HCT116 (cell line): Measurements from ENCODE around the gene GTF2F1. TPM values are rescaled to one million over a fixed set of nuclear protein-coding genes. Genes with fewer than 3 reads are reported as not detected.

Source experiments
- ATAC-seq: fragments of 200-7000 bp; cut with Tn5 transposase; 2 replicates; pipeline ENCODE4 v1.9.1; 2020; ENCODE audit warnings: mild to moderate bottlenecking, moderate library complexity
- BruUV-seq: library from RNA; stranded (reverse); fragments of 400-500 nt; replicated peaks from 2 replicates; lab custom pipeline; 2021; lab: Mats Ljungman, UMichigan
- CTCF ChIA-PET: fragments of 300-600 bp; sonication (Branson Sonifier 250); formaldehyde crosslinking; loops from one replicate; lab custom pipeline; 2021; ENCODE audit warnings: antibody characterized with exemption; lab: Charles Lee
- POLR2A ChIA-PET: fragments of 300-600, 350-600 bp; sonication (Branson Sonifier 250); formaldehyde crosslinking; loops from one replicate; lab custom pipeline; 2021; ENCODE audit warnings: antibody characterized with exemption; lab: Charles Lee
- RAD21 ChIA-PET, 2 experiments: fragments of 300-600 bp; sonication (Branson Sonifier 250); formaldehyde crosslinking; loops; one replicate each; lab custom pipeline; 2023; ENCODE audit warnings: low total read pairs in 2 of 2; ENCODE audit not compliant: uncharacterized antibody in 2 of 2, unreplicated experiment in 2 of 2, low non-redundant PET in 1 of 2; lab: Charles Lee
- DNase-seq: peaks from one replicate; pipeline ENCODE4 v3.0.0-alpha.2; 2010; ENCODE audit warnings: low read depth, low spot score
- H2AFZ ChIP-seq: fragments of 200-600 bp; shearing (Covaris generic), sonication (generic); 2 replicates; pipeline ENCODE4 v1.6.1; 2017; ENCODE audit warnings: low read depth, mixed run types, mixed read lengths, antibody characterized with exemption, low read length; ENCODE audit not compliant: poor library complexity, severe bottlenecking
- H3K27ac ChIP-seq: 2 replicates; pipeline ENCODE4 v1.5.1; 2012; ENCODE audit warnings: low read depth, low read length
- H3K27me3 ChIP-seq: fragments of 200-600 bp; sonication (generic); 2 replicates; pipeline ENCODE4 v1.6.1; 2016; ENCODE audit warnings: mixed run types, low read length, mixed read lengths; ENCODE audit not compliant: insufficient read depth
- H3K36me3 ChIP-seq, 2 experiments: fragments of 200-500 bp in 1 of 2; fragments of 200-600 bp in 1 of 2; sonication (Bioruptor generic) in 1 of 2; sonication (generic) in 1 of 2; 2 replicates each; pipeline versions ENCODE4 v1.5.1 to v1.6.1; 2014 to 2016; ENCODE audit warnings: low read length in 2 of 2, inconsistent platforms in 1 of 2, mixed read lengths in 1 of 2, mixed run types in 1 of 2; ENCODE audit not compliant: insufficient read depth in 2 of 2, control insufficient read depth in 1 of 2
- H3K4me1 ChIP-seq, 2 experiments: fragments of 200-600 bp in 1 of 2; sonication (generic) in 1 of 2; 2 replicates each; pipeline versions ENCODE4 v1.5.1 to v1.6.1; 2012 to 2017; ENCODE audit warnings: low read length in 2 of 2, inconsistent platforms in 1 of 2, mild to moderate bottlenecking in 1 of 2, mixed read lengths in 1 of 2, mixed run types in 1 of 2, moderate library complexity in 1 of 2; ENCODE audit not compliant: insufficient read depth in 2 of 2, control insufficient read depth in 1 of 2
- H3K4me2 ChIP-seq: fragments of 200-600 bp; sonication (generic); 2 replicates; pipeline ENCODE4 v1.6.1; 2017; ENCODE audit warnings: mixed run types, low read length, mixed read lengths
- H3K4me3 ChIP-seq, 2 experiments: fragments of 200-600 bp in 1 of 2; sonication (generic) in 1 of 2; replicated peaks in 1 of 2; 2 replicates each; pipeline ENCODE4 v1.5.1; 2011 to 2016; ENCODE audit warnings: low read length in 2 of 2, control low read depth in 1 of 2, low read depth in 1 of 2, mild to moderate bottlenecking in 1 of 2, mixed read lengths in 1 of 2, mixed run types in 1 of 2
- H3K79me2 ChIP-seq: fragments of 200-600 bp; sonication (generic); 2 replicates; pipeline ENCODE4 v1.6.1; 2017; ENCODE audit warnings: mild to moderate bottlenecking, mixed run types, low read length, moderate library complexity, mixed read lengths; ENCODE audit not compliant: insufficient read depth
- H3K9ac ChIP-seq: fragments of 200-600 bp; sonication (generic); 2 replicates; pipeline ENCODE4 v1.6.1; 2016; ENCODE audit warnings: low read length, mixed read lengths
- H3K9me2 ChIP-seq: fragments of 200-600 bp; sonication (generic), shearing (Covaris generic); 2 replicates; pipeline ENCODE4 v1.6.1; 2017; ENCODE audit warnings: mixed run types, mild to moderate bottlenecking, moderate library complexity; ENCODE audit not compliant: insufficient read depth
- H3K9me3 ChIP-seq, 2 experiments: fragments of 200-500 bp in 1 of 2; fragments of 200-600 bp in 1 of 2; sonication (Bioruptor generic) in 1 of 2; sonication (generic) in 1 of 2; 2 replicates each; pipeline ENCODE4 v1.6.1; 2014 to 2017; ENCODE audit warnings: low read length in 2 of 2, mixed read lengths in 2 of 2, inconsistent platforms in 1 of 2, low read depth in 1 of 2, mild to moderate bottlenecking in 1 of 2, mixed run types in 1 of 2, moderate library complexity in 1 of 2; ENCODE audit not compliant: control insufficient read depth in 1 of 2, insufficient read depth in 1 of 2
- H4K20me1 ChIP-seq: fragments of 200-600 bp; sonication (generic), shearing (Covaris generic); 2 replicates; pipeline ENCODE4 v1.6.1; 2017; ENCODE audit warnings: mixed run types, mild to moderate bottlenecking, moderate library complexity; ENCODE audit not compliant: insufficient read depth
- ELF1 ChIP-seq: IDR thresholded peaks from 2 replicates; pipeline ENCODE4 v1.6.1; 2012; ENCODE audit warnings: low read depth, borderline replicate concordance
- RAD21 ChIP-seq: IDR thresholded peaks from 2 replicates; pipeline ENCODE4 v1.6.1; 2012; ENCODE audit warnings: low read depth, mild to moderate bottlenecking
- SRF ChIP-seq: IDR thresholded peaks from 2 replicates; pipeline ENCODE4 v1.6.1; 2012; ENCODE audit warnings: low read depth
- intact Hi-C: fragments of 100-400 bp; cut with micrococcal nuclease; formaldehyde crosslinking; loops from 2 replicates; pipeline ENCODE4 v1.10.0; 2022
- total RNA-seq: library from RNA; stranded (reverse); gene quantifications from one replicate; pipeline ENCODE4 v1.2.1, GENCODE V29; 2021; ENCODE audit not compliant: unreplicated experiment
- TF ChIP-seq, protein P1 (sequence below), 3 experiments: fragments of 200-600 bp in 1 of 3; sonication (generic) in 1 of 3; IDR thresholded peaks in 2 of 3; conservative IDR thresholded peaks in 1 of 3; 2 replicates each; pipeline ENCODE4 v1.5.1; 2012 to 2017; ENCODE audit warnings: low read depth in 2 of 3, low read length in 2 of 3, antibody characterized with exemption in 1 of 3, borderline replicate concordance in 1 of 3, control low read depth in 1 of 3, mild to moderate bottlenecking in 1 of 3, mixed read lengths in 1 of 3, mixed run types in 1 of 3, moderate library complexity in 1 of 3; ENCODE audit not compliant: insufficient read depth in 1 of 3

Gene GTF2F1
- total RNA-seq, 1 experiment from 2014 or later, result 82.0 TPM

DNA sequence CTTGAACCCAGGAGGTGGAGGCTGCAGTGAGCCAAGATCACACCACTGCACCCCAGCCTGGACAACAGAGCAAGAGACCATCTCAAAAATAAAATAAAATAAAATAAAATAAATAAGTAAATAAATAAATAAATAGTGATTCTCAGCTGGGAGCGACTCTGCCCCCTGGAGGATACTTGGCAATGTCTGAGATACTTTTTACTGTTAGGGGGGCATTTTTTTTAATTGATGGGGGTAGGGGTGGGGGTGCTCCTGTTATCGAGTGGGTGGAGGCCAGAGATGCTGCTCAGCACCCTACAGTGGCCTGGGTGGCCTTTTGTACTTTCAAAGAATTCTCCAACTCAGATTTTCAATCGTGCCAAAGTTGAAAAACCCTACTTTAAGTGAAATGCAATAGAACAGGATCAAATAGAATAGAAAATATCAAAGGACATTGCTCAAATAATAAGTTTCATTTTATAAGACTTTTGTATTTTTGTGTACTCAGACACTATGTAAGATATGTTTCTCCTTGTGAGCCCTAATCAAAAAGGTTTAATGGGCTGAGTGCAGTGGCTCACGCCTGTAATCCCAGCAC is 38.8 kb downstream of the GTF2F1 start:
- Histone ChIP-seq H3K79me2 (no peaks in the 10 kb centered on the region), H4K20me1 (no peaks in the 10 kb centered on the region), H3K36me3 (no peaks in the 10 kb centered on the region), H3K27ac (no peak overlapping the region), H3K9ac (no peak overlapping the region), H3K4me1 (peaks cover 0 to 8% of the 10 kb centered on the region in 2 experiments; a peak in 3 of 4 replicates), H3K4me2 (no peak overlapping the region), H3K9me2 (no peaks in the 10 kb centered on the region), H3K4me3 (no peak overlapping the region), H3K27me3 (0 out of 2 replicates have a peak, but pooled peaks cover under 1% of the 10 kb centered on the region), H3K9me3 (peaks cover 0 to 7% of the 10 kb centered on the region in 2 experiments; a peak in 1 of 4 replicates), H2AFZ (no peak overlapping the region)
- DNase-seq (no peak), ATAC-seq (peak; percentile 61)
- peak; percentile 45 for TF ChIP-seq RAD21
- TF ChIP-seq, protein P1, sequence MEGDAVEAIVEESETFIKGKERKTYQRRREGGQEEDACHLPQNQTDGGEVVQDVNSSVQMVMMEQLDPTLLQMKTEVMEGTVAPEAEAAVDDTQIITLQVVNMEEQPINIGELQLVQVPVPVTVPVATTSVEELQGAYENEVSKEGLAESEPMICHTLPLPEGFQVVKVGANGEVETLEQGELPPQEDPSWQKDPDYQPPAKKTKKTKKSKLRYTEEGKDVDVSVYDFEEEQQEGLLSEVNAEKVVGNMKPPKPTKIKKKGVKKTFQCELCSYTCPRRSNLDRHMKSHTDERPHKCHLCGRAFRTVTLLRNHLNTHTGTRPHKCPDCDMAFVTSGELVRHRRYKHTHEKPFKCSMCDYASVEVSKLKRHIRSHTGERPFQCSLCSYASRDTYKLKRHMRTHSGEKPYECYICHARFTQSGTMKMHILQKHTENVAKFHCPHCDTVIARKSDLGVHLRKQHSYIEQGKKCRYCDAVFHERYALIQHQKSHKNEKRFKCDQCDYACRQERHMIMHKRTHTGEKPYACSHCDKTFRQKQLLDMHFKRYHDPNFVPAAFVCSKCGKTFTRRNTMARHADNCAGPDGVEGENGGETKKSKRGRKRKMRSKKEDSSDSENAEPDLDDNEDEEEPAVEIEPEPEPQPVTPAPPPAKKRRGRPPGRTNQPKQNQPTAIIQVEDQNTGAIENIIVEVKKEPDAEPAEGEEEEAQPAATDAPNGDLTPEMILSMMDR (IDR thresholded peaks at IDR 0.05 in 2 of 3, conservative IDR thresholded peaks at IDR 0.05 in 1 of 3; ENCODE audit: borderline replicate concordance in 1 of 3, insufficient read depth in 1 of 3, low read depth in 2 of 3, low read length in 2 of 3), result peak; percentile 41 to 58 (median 56); a peak in 5 of 6 replicates
- TF ChIP-seq SRF, result no peak
- no peak for TF ChIP-seq ELF1
- BruUV-seq, result no TSS peak
- POLR2A ChIA-PET, result interaction anchor here (0.5 kb wide), 1 partner anchor 199 kb away, joined by 3 read pairs; no protein-coding TSS in a partner anchor
- RAD21 ChIA-PET, result interaction anchor here in 1 of 2 experiments (0.6 kb wide), 2 partner anchors 265 to 502 kb away, joined by 3 read pairs; no protein-coding TSS in a partner anchor
- CTCF ChIA-PET, result interaction anchor here (0.6 to 1.5 kb wide), 7 partner anchors 14 to 232 kb away, joined by 3 to 6 read pairs (median 3); partner anchors contain the start of gene ALKBH7
- intact Hi-C loops, result loop anchor here (1.0 to 5.0 kb wide), 2 partner anchors 137 to 228 kb away; no protein-coding TSS in a partner anchor
